K562 (cell line): ENCODE results near the gene BEX3.

Experiments used
- SP1 ChIP-seq: sonication (generic); formaldehyde crosslinking; IDR thresholded peaks from 2 replicates; pipeline ENCODE4 v1.8.1; 2022; ENCODE audit warnings: mild to moderate bottlenecking, missing genetic modification reagents
- TF ChIP-seq, protein P1 (sequence below): sonication (generic); formaldehyde crosslinking; IDR thresholded peaks from 2 replicates; pipeline ENCODE4 v1.8.1; 2023; ENCODE audit warnings: mild to moderate bottlenecking, missing genetic modification reagents

GRCh38 chrX:103360916-103361315, 15.4 kb upstream of the BEX3 start:
- TF ChIP-seq SP1 (CRISPR knock-in tag): no peak
- TF ChIP-seq, protein P1, sequence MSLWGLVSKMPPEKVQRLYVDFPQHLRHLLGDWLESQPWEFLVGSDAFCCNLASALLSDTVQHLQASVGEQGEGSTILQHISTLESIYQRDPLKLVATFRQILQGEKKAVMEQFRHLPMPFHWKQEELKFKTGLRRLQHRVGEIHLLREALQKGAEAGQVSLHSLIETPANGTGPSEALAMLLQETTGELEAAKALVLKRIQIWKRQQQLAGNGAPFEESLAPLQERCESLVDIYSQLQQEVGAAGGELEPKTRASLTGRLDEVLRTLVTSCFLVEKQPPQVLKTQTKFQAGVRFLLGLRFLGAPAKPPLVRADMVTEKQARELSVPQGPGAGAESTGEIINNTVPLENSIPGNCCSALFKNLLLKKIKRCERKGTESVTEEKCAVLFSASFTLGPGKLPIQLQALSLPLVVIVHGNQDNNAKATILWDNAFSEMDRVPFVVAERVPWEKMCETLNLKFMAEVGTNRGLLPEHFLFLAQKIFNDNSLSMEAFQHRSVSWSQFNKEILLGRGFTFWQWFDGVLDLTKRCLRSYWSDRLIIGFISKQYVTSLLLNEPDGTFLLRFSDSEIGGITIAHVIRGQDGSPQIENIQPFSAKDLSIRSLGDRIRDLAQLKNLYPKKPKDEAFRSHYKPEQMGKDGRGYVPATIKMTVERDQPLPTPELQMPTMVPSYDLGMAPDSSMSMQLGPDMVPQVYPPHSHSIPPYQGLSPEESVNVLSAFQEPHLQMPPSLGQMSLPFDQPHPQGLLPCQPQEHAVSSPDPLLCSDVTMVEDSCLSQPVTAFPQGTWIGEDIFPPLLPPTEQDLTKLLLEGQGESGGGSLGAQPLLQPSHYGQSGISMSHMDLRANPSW: no peak
